SU-DHL-6 (cell line): ENCODE results near the gene ATG14.

Experiments used
- H2AFZ ChIP-seq: fragments of 200-600 bp; sonication (generic); 2 replicates; pipeline ENCODE4 v1.6.1; 2014; ENCODE audit warnings: low read depth, mild to moderate bottlenecking, moderate library complexity, mixed read lengths, antibody characterized with exemption, low read length; ENCODE audit not compliant: severe bottlenecking
- H3F3A ChIP-seq: fragments of 200-600 bp; shearing (Covaris generic); 2 replicates; pipeline ENCODE4 v1.6.0; 2016; ENCODE audit warnings: antibody characterized with exemption, mild to moderate bottlenecking; ENCODE audit not compliant: insufficient read depth
- H3K27ac ChIP-seq: fragments of 200-600 bp; sonication (generic); 2 replicates; pipeline ENCODE4 v1.5.1; 2016; ENCODE audit warnings: low read depth, mild to moderate bottlenecking, low read length, moderate library complexity, mixed read lengths
- H3K27me3 ChIP-seq: fragments of 200-600 bp; sonication (generic), shearing (Covaris generic); 2 replicates; pipeline ENCODE4 v1.6.0; 2014; ENCODE audit warnings: mild to moderate bottlenecking, low read length
- H3K36me3 ChIP-seq: fragments of 200-600 bp; sonication (generic); 2 replicates; pipeline ENCODE4 v1.6.1; 2014; ENCODE audit warnings: mild to moderate bottlenecking, low read length, mixed read lengths
- H3K4me2 ChIP-seq: fragments of 300-600, 200-600 bp; shearing (Covaris generic), sonication (generic); 2 replicates; pipeline ENCODE4 v1.6.0; 2014; ENCODE audit warnings: low read length, low read depth, mild to moderate bottlenecking; ENCODE audit not compliant: poor library complexity, severe bottlenecking
- H3K4me3 ChIP-seq: fragments of 200-600 bp; sonication (generic); 2 replicates; pipeline ENCODE4 v1.5.1; 2014; ENCODE audit warnings: antibody characterized with exemption, low read length, mild to moderate bottlenecking, mixed read lengths; ENCODE audit not compliant: insufficient read depth, poor library complexity, severe bottlenecking
- H3K79me2 ChIP-seq: fragments of 200-600 bp; sonication (generic); 2 replicates; pipeline ENCODE4 v1.6.1; 2014; ENCODE audit warnings: mild to moderate bottlenecking, low read length, moderate library complexity; ENCODE audit not compliant: insufficient read depth
- H3K9ac ChIP-seq: fragments of 200-600 bp; sonication (generic); 2 replicates; pipeline ENCODE4 v1.7.0; 2014; ENCODE audit warnings: mild to moderate bottlenecking, low read length
- H3K9me2 ChIP-seq: fragments of 200-600 bp; sonication (generic); replicated peaks from 2 replicates; pipeline ENCODE4 v1.6.1; 2014; ENCODE audit warnings: low read length; ENCODE audit not compliant: insufficient read depth
- H3K9me3 ChIP-seq: fragments of 200-600 bp; sonication (generic); 2 replicates; pipeline ENCODE4 v1.6.1; 2014; ENCODE audit warnings: low read length, mixed read lengths; ENCODE audit not compliant: insufficient read depth
- H4K20me1 ChIP-seq: fragments of 200-600 bp; sonication (generic); 2 replicates; pipeline ENCODE4 v1.6.1; 2014; ENCODE audit warnings: low read depth, mild to moderate bottlenecking, antibody characterized with exemption, low read length, moderate library complexity, mixed read lengths
- CTCF ChIP-seq: fragments of 200-600 bp; sonication (generic); IDR thresholded peaks from one replicate; pipeline ENCODE4 v1.5.1; 2017; ENCODE audit warnings: antibody characterized with exemption, mild to moderate bottlenecking, low read length, moderate library complexity; ENCODE audit not compliant: insufficient read depth, poor library complexity, severe bottlenecking
- EZH2phosphoT487 ChIP-seq: fragments of 200-600 bp; sonication (generic), shearing (Covaris generic); conservative IDR thresholded peaks from 2 replicates; pipeline ENCODE4 v1.6.1; 2018; ENCODE audit warnings: mild to moderate bottlenecking, antibody characterized with exemption, low read length, moderate library complexity, mixed read lengths

Gene ATG14

GRCh38 chr14:55356913-55357312, 54.7 kb downstream of the ATG14 start:
- no peaks in the 10 kb centered on the region for H4K20me1 ChIP-seq
- H3F3A ChIP-seq = no peaks in the 10 kb centered on the region
- no peaks in the 10 kb centered on the region for H3K9me3 ChIP-seq
- no peak overlapping the region for H3K4me2 ChIP-seq
- H3K9me2 ChIP-seq = no peaks in the 10 kb centered on the region
- H3K36me3 ChIP-seq = no peaks in the 10 kb centered on the region
- TF ChIP-seq CTCF = no peak
- TF ChIP-seq EZH2phosphoT487 = no peak
- H3K79me2 ChIP-seq = no peaks in the 10 kb centered on the region
- no peaks in the 10 kb centered on the region for H3K27me3 ChIP-seq
- H3K9ac ChIP-seq = no peak overlapping the region
- no peak overlapping the region for H3K27ac ChIP-seq
- H2AFZ ChIP-seq = no peak overlapping the region
- H3K4me3 ChIP-seq = no peak overlapping the region

- no peak overlapping the region for H3K27ac ChIP-seq
- H3K4me2 ChIP-seq = no peak overlapping the region
- no peaks in the 10 kb centered on the region for H3K36me3 ChIP-seq
- no peaks in the 10 kb centered on the region for H3K9me2 ChIP-seq
- no peak overlapping the region for H2AFZ ChIP-seq
- no peaks in the 10 kb centered on the region for H3F3A ChIP-seq
- no peak overlapping the region for H3K9ac ChIP-seq
- H3K4me3 ChIP-seq = no peak overlapping the region
- H3K79me2 ChIP-seq = no peaks in the 10 kb centered on the region
- H4K20me1 ChIP-seq = no peaks in the 10 kb centered on the region
- TF ChIP-seq CTCF (no peak), EZH2phosphoT487 (no peak)
- H3K9me3 ChIP-seq = no peaks in the 10 kb centered on the region
- no peaks in the 10 kb centered on the region for H3K27me3 ChIP-seq
Observed at GRCh38 chr14:55355922-55356321, 55.7 kb downstream of the ATG14 start.

- Histone ChIP-seq H3K36me3 (no peaks in the 10 kb centered on the region), H4K20me1 (no peaks in the 10 kb centered on the region)
Observed at GRCh38 chr14:55354500-55354899, 57.1 kb downstream of the ATG14 start.

More at GRCh38 chr14:55354500-55354899, 57.1 kb downstream of the ATG14 start:
- Histone ChIP-seq H3K4me2 (no peak overlapping the region), H3K9ac (no peak overlapping the region), H3K4me3 (no peak overlapping the region), H3K9me2 (no peaks in the 10 kb centered on the region), H3F3A (no peaks in the 10 kb centered on the region), H3K27ac (no peak overlapping the region), H3K9me3 (no peaks in the 10 kb centered on the region), H3K79me2 (no peaks in the 10 kb centered on the region), H2AFZ (no peak overlapping the region), H3K27me3 (no peaks in the 10 kb centered on the region)
- TF ChIP-seq CTCF = peak; percentile 80
- no peak for TF ChIP-seq EZH2phosphoT487
